OCI-LY3 (cell line): ENCODE data around the gene GGN.

Source experiments
- H2AFZ ChIP-seq: fragments of 200-600, 300-600 bp; shearing (Covaris generic); 2 replicates; pipeline ENCODE4 v1.6.0; 2014; ENCODE audit warnings: antibody characterized with exemption, low read depth, low read length
- H3K27ac ChIP-seq: fragments of 200-600, 300-600 bp; sonication (generic); 2 replicates; pipeline ENCODE4 v1.5.1; 2014; ENCODE audit warnings: mild to moderate bottlenecking, low read length, moderate library complexity, mixed read lengths
- H3K27me3 ChIP-seq: fragments of 200-600, 300-600 bp; sonication (generic); 2 replicates; pipeline ENCODE4 v1.6.1; 2014; ENCODE audit warnings: low read depth, low read length, mixed read lengths
- H3K36me3 ChIP-seq: fragments of 200-600, 300-600 bp; sonication (generic); replicated peaks from 2 replicates; pipeline ENCODE3; 2014; ENCODE audit warnings: low read depth, low read length, mixed read lengths
- H3K4me1 ChIP-seq: fragments of 300-600, 200-600 bp; sonication (generic); 2 replicates; pipeline ENCODE4 v1.6.1; 2014; ENCODE audit warnings: low read length, mixed read lengths
- H3K4me2 ChIP-seq: fragments of 200-600, 300-600 bp; sonication (generic); 2 replicates; pipeline ENCODE4 v1.6.1; 2014; ENCODE audit warnings: low read length, mixed read lengths
- H3K4me3 ChIP-seq: fragments of 300-600, 200-600 bp; sonication (generic); 2 replicates; pipeline ENCODE4 v1.5.1; 2014; ENCODE audit warnings: antibody characterized with exemption, mild to moderate bottlenecking, low read length, moderate library complexity
- H3K79me2 ChIP-seq: fragments of 300-600, 200-600 bp; shearing (Covaris generic); 2 replicates; pipeline ENCODE4 v1.6.1; 2014; ENCODE audit warnings: mild to moderate bottlenecking, low read length, mixed read lengths
- H3K9ac ChIP-seq: fragments of 300-600, 200-600 bp; shearing (Covaris generic); 2 replicates; pipeline ENCODE4 v1.6.0; 2014; ENCODE audit warnings: mild to moderate bottlenecking, low read length, moderate library complexity
- H3K9me3 ChIP-seq: fragments of 200-600, 300-600 bp; shearing (Covaris generic); 2 replicates; pipeline ENCODE4 v1.6.1; 2014; ENCODE audit warnings: low read length, mixed read lengths; ENCODE audit not compliant: insufficient read depth
- H4K20me1 ChIP-seq: fragments of 200-600, 300-600 bp; sonication (generic); 2 replicates; pipeline ENCODE4 v1.6.1; 2016; ENCODE audit warnings: low read length, mixed read lengths; ENCODE audit not compliant: insufficient read depth
- EZH2phosphoT487 ChIP-seq: fragments of 200-600 bp; shearing (Covaris generic); IDR thresholded peaks from 2 replicates; pipeline ENCODE4 v1.6.1; 2018; ENCODE audit warnings: antibody characterized with exemption, mixed run types, low read depth
- TF ChIP-seq, protein P1 (sequence below): fragments of 200-600, 300-600 bp; sonication (generic); IDR thresholded peaks from 2 replicates; pipeline ENCODE4 v1.5.1; 2014; ENCODE audit warnings: antibody characterized with exemption, low read length, low read depth

The GGN gene

DNA sequence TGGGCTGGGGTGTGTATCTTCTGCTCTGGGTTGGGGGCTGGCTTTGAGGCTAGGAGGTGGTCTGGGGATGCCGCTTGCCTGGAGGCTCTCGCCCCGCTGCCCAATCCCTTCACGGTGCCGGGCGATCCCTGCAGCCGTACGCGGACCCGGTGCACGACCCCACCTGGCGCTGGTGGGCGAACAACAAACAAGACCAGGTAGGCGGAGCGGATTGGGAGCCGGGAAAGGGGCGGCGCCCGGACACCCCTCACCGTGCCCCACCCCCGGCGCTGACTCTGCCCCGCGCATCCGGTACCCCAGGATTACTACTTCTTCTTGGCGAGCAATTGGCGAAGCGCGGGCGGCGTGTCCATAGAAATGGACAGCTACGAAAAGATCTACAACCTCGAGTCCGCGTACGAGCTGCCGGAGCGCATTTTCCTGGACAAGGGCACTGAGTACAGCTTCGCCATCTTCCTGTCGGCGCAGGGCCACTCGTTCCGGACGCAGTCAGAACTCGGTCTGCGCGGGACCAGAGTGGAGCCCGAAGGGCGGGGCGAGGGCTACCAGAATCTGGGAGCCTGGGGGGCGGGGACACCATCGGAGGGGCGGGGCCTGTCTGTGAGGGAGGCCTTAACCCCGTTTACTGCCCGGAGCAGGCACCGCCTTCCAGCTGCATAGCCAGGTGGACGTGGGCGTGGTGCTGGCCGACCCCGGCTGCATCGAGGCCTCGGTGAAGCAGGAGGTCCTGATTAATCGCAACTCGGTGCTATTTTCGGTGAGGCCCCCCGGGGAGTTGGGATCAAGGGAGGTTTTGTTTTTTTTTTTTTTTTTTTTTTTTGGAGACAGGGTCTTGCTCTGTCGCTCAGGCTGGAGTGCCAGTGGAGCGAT, 25.5 kb downstream of the GGN start:
- no peaks in the 10 kb centered on the region for H3K79me2 ChIP-seq
- no peaks in the 10 kb centered on the region; the same call in 1 of the 2 replicates for H3K9me3 ChIP-seq
- no peaks in the 10 kb centered on the region for H3K36me3 ChIP-seq
- H3K27me3 ChIP-seq, result peaks cover 7% of the 10 kb centered on the region
- H2AFZ ChIP-seq, result no peak overlapping the region
- TF ChIP-seq EZH2phosphoT487, result no peak
- TF ChIP-seq, protein P1, sequence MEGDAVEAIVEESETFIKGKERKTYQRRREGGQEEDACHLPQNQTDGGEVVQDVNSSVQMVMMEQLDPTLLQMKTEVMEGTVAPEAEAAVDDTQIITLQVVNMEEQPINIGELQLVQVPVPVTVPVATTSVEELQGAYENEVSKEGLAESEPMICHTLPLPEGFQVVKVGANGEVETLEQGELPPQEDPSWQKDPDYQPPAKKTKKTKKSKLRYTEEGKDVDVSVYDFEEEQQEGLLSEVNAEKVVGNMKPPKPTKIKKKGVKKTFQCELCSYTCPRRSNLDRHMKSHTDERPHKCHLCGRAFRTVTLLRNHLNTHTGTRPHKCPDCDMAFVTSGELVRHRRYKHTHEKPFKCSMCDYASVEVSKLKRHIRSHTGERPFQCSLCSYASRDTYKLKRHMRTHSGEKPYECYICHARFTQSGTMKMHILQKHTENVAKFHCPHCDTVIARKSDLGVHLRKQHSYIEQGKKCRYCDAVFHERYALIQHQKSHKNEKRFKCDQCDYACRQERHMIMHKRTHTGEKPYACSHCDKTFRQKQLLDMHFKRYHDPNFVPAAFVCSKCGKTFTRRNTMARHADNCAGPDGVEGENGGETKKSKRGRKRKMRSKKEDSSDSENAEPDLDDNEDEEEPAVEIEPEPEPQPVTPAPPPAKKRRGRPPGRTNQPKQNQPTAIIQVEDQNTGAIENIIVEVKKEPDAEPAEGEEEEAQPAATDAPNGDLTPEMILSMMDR, result no peak
- H3K27ac ChIP-seq, result no peak overlapping the region
- no peak overlapping the region for H3K4me2 ChIP-seq
- H3K4me3 ChIP-seq, result no peak overlapping the region
- H4K20me1 ChIP-seq, result no peaks in the 10 kb centered on the region
- no peaks in the 10 kb centered on the region for H3K4me1 ChIP-seq
- no peak overlapping the region for H3K9ac ChIP-seq

DNA sequence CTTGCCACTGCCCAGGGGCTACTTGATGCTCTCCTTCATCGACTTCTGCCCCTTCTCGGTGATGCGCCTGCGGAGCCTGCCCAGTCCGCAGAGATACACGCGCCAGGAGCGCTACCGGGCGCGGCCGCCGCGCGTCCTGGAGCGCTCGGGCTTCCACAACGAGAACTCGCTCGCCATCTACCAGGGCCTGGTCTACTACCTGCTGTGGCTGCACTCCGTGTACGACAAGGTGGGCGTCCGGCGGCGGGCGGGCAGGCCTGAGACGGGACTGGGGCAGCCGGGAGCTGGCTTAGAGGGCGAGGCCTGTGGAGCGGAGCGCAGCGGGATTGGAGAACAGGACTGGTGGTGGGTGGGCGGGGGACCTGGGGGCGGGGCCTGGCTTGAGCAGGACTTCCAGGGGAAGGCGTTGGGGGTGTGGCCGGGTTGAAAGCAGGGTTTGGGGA, 26.2 kb downstream of the GGN start:
- H3K27ac ChIP-seq, result no peak overlapping the region

DNA sequence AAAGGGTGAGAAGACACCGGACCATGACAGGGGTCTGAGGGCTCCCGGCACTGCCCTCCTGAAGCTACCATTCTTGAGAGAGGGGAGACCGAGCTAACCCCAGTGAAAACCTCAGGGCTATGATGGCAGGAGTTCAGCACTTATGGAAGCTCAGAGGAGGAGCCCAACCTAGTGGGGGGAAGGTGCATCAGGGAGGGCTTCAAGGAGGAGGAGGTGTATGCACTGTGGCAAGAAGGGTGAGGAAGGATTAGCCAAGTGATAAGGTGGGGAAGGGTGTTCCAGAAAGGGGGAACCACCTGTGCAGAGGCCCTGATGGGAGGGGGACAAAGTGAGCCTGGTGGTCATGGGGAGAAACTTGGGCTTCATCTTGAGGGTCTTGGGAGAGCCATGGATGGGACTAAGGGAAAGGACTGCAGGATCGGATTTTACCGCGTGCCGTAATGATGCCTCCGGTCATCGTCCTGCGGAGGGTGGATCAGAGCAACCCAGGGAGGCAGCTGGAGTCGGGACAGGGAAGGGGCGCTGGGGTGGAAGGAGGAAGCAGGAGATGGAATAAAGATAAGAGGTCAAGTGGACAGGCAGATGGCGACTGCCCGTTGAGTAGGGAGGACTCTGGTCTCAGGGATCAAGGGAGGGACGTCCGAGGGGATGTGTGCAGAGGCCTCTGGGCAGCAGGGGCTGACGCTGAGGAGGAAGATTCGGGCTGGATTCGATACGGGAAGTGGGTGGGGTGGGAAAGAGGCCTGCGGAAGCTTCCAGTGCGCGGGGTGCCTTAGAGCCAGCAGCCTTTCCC, 26.8 kb downstream of the GGN start:
- TF ChIP-seq EZH2phosphoT487, result no peak
- TF ChIP-seq, protein P1, result no peak
- H3K4me3 ChIP-seq, result no peak overlapping the region
- no peak overlapping the region for H3K9ac ChIP-seq

More for the DNA sequence above, 26.2 kb downstream of the GGN start:
- no peak for TF ChIP-seq EZH2phosphoT487
- TF ChIP-seq, protein P1, result no peak
- H3K36me3 ChIP-seq, result no peaks in the 10 kb centered on the region
- H3K9me3 ChIP-seq, result no peaks in the 10 kb centered on the region; the same call in 1 of the 2 replicates
- no peaks in the 10 kb centered on the region for H3K4me1 ChIP-seq
- no peak overlapping the region for H2AFZ ChIP-seq
- H3K4me2 ChIP-seq, result no peak overlapping the region
- no peaks in the 10 kb centered on the region for H4K20me1 ChIP-seq
- no peak overlapping the region for H3K4me3 ChIP-seq
- H3K79me2 ChIP-seq, result no peaks in the 10 kb centered on the region
- H3K9ac ChIP-seq, result no peak overlapping the region
- H3K27me3 ChIP-seq, result peaks cover 7% of the 10 kb centered on the region

DNA sequence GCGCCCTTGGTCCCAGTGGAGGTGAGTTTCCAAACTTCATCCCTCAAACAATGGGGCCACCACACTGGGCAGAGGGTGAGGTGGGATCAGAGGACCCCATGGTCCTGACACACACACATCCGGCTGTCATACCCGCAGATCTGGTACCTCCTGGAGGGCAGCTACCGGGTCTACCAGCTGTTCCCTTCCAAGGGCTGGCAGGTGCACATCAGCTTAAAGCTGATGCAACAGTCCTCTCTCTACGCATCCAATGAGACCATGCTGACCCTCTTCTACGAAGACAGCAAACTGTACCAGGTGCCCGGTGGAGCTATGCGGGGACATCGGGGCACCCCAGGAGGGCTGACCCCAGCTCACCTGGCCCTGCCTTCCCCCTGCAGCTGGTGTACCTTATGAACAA, 27.5 kb downstream of the GGN start:
- no peak overlapping the region for H3K9ac ChIP-seq
- H3K4me3 ChIP-seq, result no peak overlapping the region
- peaks cover 7% of the 10 kb centered on the region for H3K27me3 ChIP-seq
- H3K27ac ChIP-seq, result no peak overlapping the region
- H2AFZ ChIP-seq, result no peak overlapping the region
- no peaks in the 10 kb centered on the region; the same call in 1 of the 2 replicates for H3K9me3 ChIP-seq
- H4K20me1 ChIP-seq, result no peaks in the 10 kb centered on the region
- no peaks in the 10 kb centered on the region for H3K36me3 ChIP-seq
- H3K4me2 ChIP-seq, result no peak overlapping the region
- H3K4me1 ChIP-seq, result no peaks in the 10 kb centered on the region
- TF ChIP-seq EZH2phosphoT487, result no peak
- TF ChIP-seq, protein P1, result no peak
- H3K79me2 ChIP-seq, result no peaks in the 10 kb centered on the region

More for the DNA sequence above, 26.8 kb downstream of the GGN start:
- no peaks in the 10 kb centered on the region for H4K20me1 ChIP-seq
- no peaks in the 10 kb centered on the region for H3K36me3 ChIP-seq
- peaks cover 7% of the 10 kb centered on the region for H3K27me3 ChIP-seq
- H2AFZ ChIP-seq, result no peak overlapping the region
- no peak overlapping the region for H3K4me2 ChIP-seq
- H3K79me2 ChIP-seq, result no peaks in the 10 kb centered on the region
- no peak overlapping the region for H3K27ac ChIP-seq
- H3K9me3 ChIP-seq, result no peaks in the 10 kb centered on the region; the same call in 1 of the 2 replicates
- no peaks in the 10 kb centered on the region for H3K4me1 ChIP-seq
